Measurements from ENCODE around the gene NUMBL. TPM values are rescaled to one million over a fixed set of nuclear protein-coding genes. Genes with fewer than 3 reads are reported as not detected.

NUMBL gene
- total and polyA plus RNA-seq, 9 of the 15 experiments (the other 6 are each of a cell fraction or from before 2014, with no cell fraction given), result 0.39 to 38.6 (median 6.6) TPM

GRCh38 chr19:40716482-40717324, 26.3 kb upstream of the NUMBL start, which contains the start of the genes COQ8B and ITPKC (continued):
- TF ChIP-seq ARID1B (IDR thresholded peaks at IDR 0.05), result no peak
- TF ChIP-seq TCF3 (CRISPR knock-in tag; IDR thresholded peaks at IDR 0.05), result no peak
- peak; percentile 76 for TF ChIP-seq ZBTB12 (CRISPR knock-in tag; IDR thresholded peaks at IDR 0.05)
- TF ChIP-seq TBP (optimal IDR thresholded peaks at IDR 0.05; ENCODE audit: low read depth, low read length), result no peak
- TF ChIP-seq ZNF449 (CRISPR knock-in tag; IDR thresholded peaks at IDR 0.05), result no peak
- TF ChIP-seq TEAD2 (tag; IDR thresholded peaks at IDR 0.05), result no peak
- TF ChIP-seq ZNF644 (tag; IDR thresholded peaks at IDR 0.05; ENCODE audit: low read depth), result no peak
- no peak for TF ChIP-seq SMAD2 (IDR thresholded peaks at IDR 0.05; ENCODE audit: low read depth, low read length)
- TF ChIP-seq ZBTB11 (CRISPR knock-in tag; IDR thresholded peaks at IDR 0.05), result peak in 1 of 3 experiments; percentile 79; a peak in 2 of 6 replicates
- TF ChIP-seq NCOA6 (IDR thresholded peaks at IDR 0.05), result no peak
- TF ChIP-seq SPI1 (IDR thresholded peaks at IDR 0.05; ENCODE audit: borderline replicate concordance, low read depth, low read length), result 0 out of 2 replicates have a peak, but pooled peaks have one; percentile 3
- TF ChIP-seq MAFF (IDR thresholded peaks at IDR 0.05; ENCODE audit: low read length), result no peak
- no peak for TF ChIP-seq ZNF41 (CRISPR knock-in tag; conservative IDR thresholded peaks at IDR 0.05)
- no peak for TF ChIP-seq ARID2 (IDR thresholded peaks at IDR 0.05)
- TF ChIP-seq GABPA (tag; conservative IDR thresholded peaks at IDR 0.05; ENCODE audit: low read depth), result peak; percentile 93
- TF ChIP-seq ZNF699 (CRISPR knock-in tag; IDR thresholded peaks at IDR 0.05; ENCODE audit: insufficient replicate concordance), result no peak
- TF ChIP-seq ZNF436 (CRISPR knock-in tag; IDR thresholded peaks at IDR 0.05), result no peak
- no peak for TF ChIP-seq SMARCA5 (IDR thresholded peaks at IDR 0.05)
- TF ChIP-seq CXXC5 (CRISPR knock-in tag; IDR thresholded peaks at IDR 0.05), result peak; percentile 85
- no peak for TF ChIP-seq NELFE (IDR thresholded peaks at IDR 0.05; ENCODE audit: insufficient read depth, insufficient read length)
- TF ChIP-seq HNRNPL (IDR thresholded peaks at IDR 0.05; ENCODE audit: low read depth, low read length), result no peak
- TF ChIP-seq MTF1 (CRISPR knock-in tag; IDR thresholded peaks at IDR 0.05; ENCODE audit: borderline replicate concordance), result no peak
- no peak for TF ChIP-seq STAT5B (CRISPR knock-in tag; IDR thresholded peaks at IDR 0.05)

Measured in K562 (cell line).